Hepatocyte (in vitro differentiated cells): ENCODE data around the gene AGAP1.

ENCODE experiments used
- EZH2 ChIP-seq: fragments of 200-600 bp; sonication (generic); IDR thresholded peaks from 2 replicates; pipeline ENCODE4 v1.6.1; 2016; ENCODE audit warnings: antibody characterized with exemption, mild to moderate bottlenecking, borderline replicate concordance
- EZH2phosphoT487 ChIP-seq: fragments of 200-600 bp; sonication (generic); IDR thresholded peaks from one replicate; pipeline ENCODE4 v1.6.1; 2018; ENCODE audit warnings: antibody characterized with exemption, mild to moderate bottlenecking, low read depth, moderate library complexity; ENCODE audit not compliant: unreplicated experiment, severe bottlenecking
- TF ChIP-seq, protein P1 (sequence below): fragments of 200-600 bp; sonication (generic); IDR thresholded peaks from 2 replicates; pipeline ENCODE4 v1.5.1; 2016; ENCODE audit warnings: antibody characterized with exemption, mild to moderate bottlenecking; ENCODE audit not compliant: poor library complexity

DNA sequence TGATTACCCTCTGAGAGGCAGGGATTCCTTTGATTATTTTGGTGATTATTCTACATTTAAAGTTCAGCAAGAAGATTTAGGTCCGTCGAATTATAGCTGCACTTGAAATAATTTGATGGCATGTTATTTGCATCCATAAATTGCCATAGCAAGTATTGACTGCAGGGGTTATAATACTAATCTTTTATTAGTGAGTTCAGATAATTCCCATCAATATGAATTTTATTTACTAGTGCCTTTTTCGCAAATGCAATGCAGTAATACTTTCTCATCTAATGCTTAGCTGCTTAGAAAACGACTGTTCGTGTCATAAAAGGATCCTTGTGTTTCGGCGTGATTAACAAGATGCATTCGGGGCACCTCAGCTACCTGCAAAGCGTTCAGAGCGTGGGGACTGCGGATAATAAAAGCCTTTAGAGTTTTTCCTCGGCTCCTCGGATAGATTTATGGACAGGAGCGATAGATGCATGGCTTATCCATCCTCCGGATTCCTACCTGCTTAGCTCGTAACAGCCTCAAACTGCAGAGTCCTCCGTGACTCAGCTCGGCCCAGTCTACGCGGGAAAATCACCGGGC is 676.8 kb downstream of the AGAP1 start:
- TF ChIP-seq, protein P1, sequence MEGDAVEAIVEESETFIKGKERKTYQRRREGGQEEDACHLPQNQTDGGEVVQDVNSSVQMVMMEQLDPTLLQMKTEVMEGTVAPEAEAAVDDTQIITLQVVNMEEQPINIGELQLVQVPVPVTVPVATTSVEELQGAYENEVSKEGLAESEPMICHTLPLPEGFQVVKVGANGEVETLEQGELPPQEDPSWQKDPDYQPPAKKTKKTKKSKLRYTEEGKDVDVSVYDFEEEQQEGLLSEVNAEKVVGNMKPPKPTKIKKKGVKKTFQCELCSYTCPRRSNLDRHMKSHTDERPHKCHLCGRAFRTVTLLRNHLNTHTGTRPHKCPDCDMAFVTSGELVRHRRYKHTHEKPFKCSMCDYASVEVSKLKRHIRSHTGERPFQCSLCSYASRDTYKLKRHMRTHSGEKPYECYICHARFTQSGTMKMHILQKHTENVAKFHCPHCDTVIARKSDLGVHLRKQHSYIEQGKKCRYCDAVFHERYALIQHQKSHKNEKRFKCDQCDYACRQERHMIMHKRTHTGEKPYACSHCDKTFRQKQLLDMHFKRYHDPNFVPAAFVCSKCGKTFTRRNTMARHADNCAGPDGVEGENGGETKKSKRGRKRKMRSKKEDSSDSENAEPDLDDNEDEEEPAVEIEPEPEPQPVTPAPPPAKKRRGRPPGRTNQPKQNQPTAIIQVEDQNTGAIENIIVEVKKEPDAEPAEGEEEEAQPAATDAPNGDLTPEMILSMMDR = no peak
- no peak for TF ChIP-seq EZH2
- TF ChIP-seq EZH2phosphoT487 = no peak
